ENCODE measurements around the gene STARD5. TPM values are rescaled to one million over a fixed set of nuclear protein-coding genes. Genes with fewer than 3 reads are reported as not detected.

Gene STARD5
- total and polyA plus RNA-seq, 11 donors = 0.49 to 3.7 (median 1.4) TPM

- Histone ChIP-seq H3K27ac (peak overlapping the region in 10 of 12 donors; percentile 18 to 82 (median 54)), H3K4me1 (peaks cover 0 to 34% (median 7%) of the 10 kb centered on the region in 12 donors), H3K27me3 (no peaks in the 10 kb centered on the region), H3K4me3 (no peak overlapping the region), H3K36me3 (no peaks in the 10 kb centered on the region), H3K9me3 (no peaks in the 10 kb centered on the region)
- ATAC-seq (peak; percentile 56 to 91 (median 75)), DNase-seq (peak in 4 of 5 donors; percentile 22 to 66 (median 46))
- no peak for TF ChIP-seq CTCF (IDR thresholded peaks at IDR 0.05)
- no peak for TF ChIP-seq POLR2A (IDR thresholded peaks at IDR 0.05)
- WGBS, 4 donors = 51 to 65% (median 58%) methylated on average over 8 of the region's 8 CpGs
- intact Hi-C loops (cut with DNase I) = loop anchor here in 2 of 10 donors (5.0 kb wide), 2 partner anchors 61 to 64 kb away; no protein-coding TSS in a partner anchor
These were observed 14.4 kb upstream of the STARD5 start for GRCh38 chr15:81338170-81339007.

- DNase-seq (no peak), ATAC-seq (peak in 2 of 4 donors; percentile 14 to 26)
- WGBS, 4 donors = 69 to 80% (median 75%) methylated on average over 9 of the region's 9 CpGs
- Histone ChIP-seq H3K4me1 (peaks cover 0 to 34% (median 7%) of the 10 kb centered on the region in 12 donors), H3K36me3 (no peaks in the 10 kb centered on the region), H3K27ac (peak overlapping the region in 8 of 12 donors; percentile 18 to 82 (median 54)), H3K9me3 (no peaks in the 10 kb centered on the region), H3K27me3 (no peaks in the 10 kb centered on the region), H3K4me3 (no peak overlapping the region)
- intact Hi-C loops (cut with DNase I) = loop anchor here in 2 of 10 donors (5.0 kb wide), 2 partner anchors 60 to 65 kb away; no protein-coding TSS in a partner anchor
- TF ChIP-seq CTCF (IDR thresholded peaks at IDR 0.05) (no peak), POLR2A (IDR thresholded peaks at IDR 0.05) (no peak)
These were observed 13.8 kb upstream of the STARD5 start for GRCh38 chr15:81337713-81338157.

- DNase-seq = no peak
- peak overlapping the region in 4 of 12 donors; percentile 4 to 82 (median 42) for H3K27ac ChIP-seq
- intact Hi-C loops (cut with DNase I) = loop anchor here in 2 of 10 donors (5.0 kb wide), 2 partner anchors 60 to 65 kb away; no protein-coding TSS in a partner anchor
These were observed 13.3 kb upstream of the STARD5 start for GRCh38 chr15:81337241-81337640.

More at GRCh38 chr15:81337241-81337640, 13.3 kb upstream of the STARD5 start:
- Histone ChIP-seq H3K9me3 (no peaks in the 10 kb centered on the region), H3K4me3 (no peak overlapping the region), H3K36me3 (no peaks in the 10 kb centered on the region), H3K4me1 (peaks cover 0 to 34% (median 7%) of the 10 kb centered on the region in 12 donors), H3K27me3 (no peaks in the 10 kb centered on the region)
- WGBS, 4 donors = 77 to 92% (median 87%) methylated on average over 3 of the region's 3 CpGs
- no peak for ATAC-seq
- TF ChIP-seq CTCF (IDR thresholded peaks at IDR 0.05) = no peak
- no peak for TF ChIP-seq POLR2A (IDR thresholded peaks at IDR 0.05)

All from heart left ventricle (tissue), 16 donors.